ENCODE results near the gene LPCAT1. TPM values are rescaled to one million over a fixed set of nuclear protein-coding genes. Genes with fewer than 3 reads are reported as not detected.
"Not testable (repeated sequence)": the region's sequence is repeated elsewhere in the genome, so short reads cannot be mapped to it uniquely, and the experiment has no call there.

LPCAT1 gene
- total RNA-seq, 1 donor = 27.1 TPM

DNA sequence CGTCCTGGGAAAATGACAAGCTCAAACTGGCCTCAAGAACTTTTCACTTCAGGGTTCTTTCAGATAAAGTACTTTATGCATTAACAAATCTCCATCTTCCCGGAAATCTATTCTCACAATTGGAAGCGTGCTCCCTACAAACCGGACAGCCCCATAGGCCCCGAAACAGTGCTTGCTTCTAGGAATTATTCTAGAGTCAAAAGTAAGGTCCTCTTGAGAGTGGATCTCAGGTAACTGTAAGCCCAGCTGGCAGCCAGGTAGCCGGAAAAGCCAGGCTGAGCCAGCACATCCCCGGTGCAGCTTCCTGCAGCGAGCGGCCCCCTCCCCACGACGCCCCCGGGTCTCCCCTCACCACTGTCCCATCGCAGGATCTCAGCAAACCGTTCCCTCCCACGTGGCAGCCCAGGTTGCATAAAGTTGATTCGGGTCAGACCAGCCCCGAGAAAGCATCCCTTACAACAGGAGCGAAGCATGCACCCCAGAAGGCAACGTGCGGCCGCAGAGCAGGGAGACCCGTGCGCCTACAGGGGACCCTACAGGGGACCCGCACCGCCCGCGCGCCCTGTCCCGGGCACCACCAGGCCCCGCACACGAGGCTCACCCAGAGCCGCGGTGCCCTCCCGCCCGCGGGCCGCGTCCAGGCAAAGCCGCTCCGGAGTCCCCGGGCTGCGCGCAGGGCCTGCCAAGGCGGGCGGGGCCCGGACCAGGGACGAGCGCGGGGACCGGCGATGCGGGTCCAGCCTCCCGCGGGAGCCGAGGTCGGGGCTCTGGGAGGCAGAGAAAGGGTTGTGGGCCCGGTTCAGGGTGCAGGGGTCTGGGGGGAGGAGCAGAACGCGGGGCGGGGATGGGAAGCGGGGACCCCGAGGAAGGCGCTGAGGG, 920 bp downstream of the LPCAT1 start:
- H3K27me3 ChIP-seq (ENCODE audit: insufficient read depth, low read length) = no peaks in the 10 kb centered on the region
- no peaks in the 10 kb centered on the region for H3K9me3 ChIP-seq (ENCODE audit: low read depth, low read length)
- H3K4me1 ChIP-seq (ENCODE audit: insufficient read depth, low read length) = peaks cover 38% of the 10 kb centered on the region
- peak overlapping the region; percentile 58 for H3K4me3 ChIP-seq (ENCODE audit: low read length)

DNA sequence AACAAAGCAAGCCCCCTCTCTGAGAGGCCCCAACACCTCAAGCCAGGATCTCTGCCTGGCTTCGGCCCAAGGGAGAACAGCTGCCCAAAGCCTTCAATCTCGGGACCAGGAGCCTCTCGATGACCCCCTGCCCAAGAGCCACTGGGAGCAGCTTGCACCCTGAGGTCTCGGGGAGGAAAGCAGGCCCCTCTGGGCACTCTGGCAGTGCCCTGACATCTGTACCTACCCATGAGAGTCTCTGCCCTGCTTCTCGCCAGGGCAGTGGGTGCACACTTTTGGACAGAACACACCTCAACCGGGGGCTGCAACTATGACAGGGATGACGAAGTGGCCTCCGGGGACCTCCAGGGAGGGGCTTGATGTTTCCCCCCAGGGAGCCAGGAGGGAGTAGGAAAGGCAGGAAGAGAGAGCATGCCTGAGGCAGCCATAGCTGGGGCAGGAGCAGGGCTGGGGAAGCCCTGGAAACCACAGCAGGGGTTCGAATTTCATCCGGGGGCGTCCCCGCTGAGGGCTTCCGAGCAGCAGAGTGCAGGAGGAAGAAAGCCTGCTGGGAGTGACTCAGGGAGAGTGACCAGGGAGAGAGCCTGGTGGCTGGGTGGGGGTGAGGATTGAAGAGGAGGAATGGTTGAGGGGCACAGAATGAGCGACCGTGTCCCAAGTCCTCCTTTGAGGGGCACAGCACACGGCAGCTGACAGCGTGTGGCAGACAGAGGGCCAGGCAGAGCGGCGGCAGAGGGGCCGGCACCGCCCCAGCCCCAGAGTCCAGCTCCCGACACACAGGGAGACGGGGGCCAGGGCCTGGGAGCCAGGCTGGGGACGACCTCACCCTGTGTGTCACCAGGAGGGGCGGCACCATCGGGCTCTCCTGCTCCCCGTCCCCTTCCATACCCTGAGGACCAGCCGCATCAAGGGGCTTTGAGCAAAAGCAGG, 1.8 kb downstream of the LPCAT1 start:
- H3K9me3 ChIP-seq (ENCODE audit: low read depth, low read length) = no peaks in the 10 kb centered on the region
- no peaks in the 10 kb centered on the region for H3K27me3 ChIP-seq (ENCODE audit: insufficient read depth, low read length)
- peak overlapping the region; percentile 58 for H3K4me3 ChIP-seq (ENCODE audit: low read length)
- H3K4me1 ChIP-seq (ENCODE audit: insufficient read depth, low read length) = peaks cover 47% of the 10 kb centered on the region

GRCh38 chr5:1520791-1521453, 2.8 kb downstream of the LPCAT1 start:
- no peak overlapping the region for H3K4me3 ChIP-seq (ENCODE audit: low read length)
- H3K9me3 ChIP-seq (ENCODE audit: low read depth, low read length) = no peaks in the 10 kb centered on the region
- H3K4me1 ChIP-seq (ENCODE audit: insufficient read depth, low read length) = peaks cover 57% of the 10 kb centered on the region
- no peaks in the 10 kb centered on the region for H3K27me3 ChIP-seq (ENCODE audit: insufficient read depth, low read length)

- H3K27me3 ChIP-seq (ENCODE audit: insufficient read depth, low read length) = no peaks in the 10 kb centered on the region
- H3K4me1 ChIP-seq (ENCODE audit: insufficient read depth, low read length) = peaks cover 63% of the 10 kb centered on the region
- H3K9me3 ChIP-seq (ENCODE audit: low read depth, low read length) = no peaks in the 10 kb centered on the region
- no peak overlapping the region for H3K4me3 ChIP-seq (ENCODE audit: low read length)
Measured at GRCh38 chr5:1519631-1520210, 4.0 kb downstream of the LPCAT1 start.

GRCh38 chr5:1517838-1518237, 5.9 kb downstream of the LPCAT1 start:
- Histone ChIP-seq H3K27me3 (ENCODE audit: insufficient read depth, low read length) (no peaks in the 10 kb centered on the region), H3K9me3 (ENCODE audit: low read depth, low read length) (no peaks in the 10 kb centered on the region), H3K4me1 (ENCODE audit: insufficient read depth, low read length) (peaks cover 75% of the 10 kb centered on the region), H3K4me3 (ENCODE audit: low read length) (no peak overlapping the region)

GRCh38 chr5:1516615-1517601, 6.9 kb downstream of the LPCAT1 start:
- Histone ChIP-seq H3K9me3 (ENCODE audit: low read depth, low read length) (no peaks in the 10 kb centered on the region), H3K4me1 (ENCODE audit: insufficient read depth, low read length) (peaks cover 65% of the 10 kb centered on the region), H3K27me3 (ENCODE audit: insufficient read depth, low read length) (no peaks in the 10 kb centered on the region), H3K4me3 (ENCODE audit: low read length) (no peak overlapping the region)

- peaks cover 60% of the 10 kb centered on the region for H3K4me1 ChIP-seq (ENCODE audit: insufficient read depth, low read length)
- H3K27me3 ChIP-seq (ENCODE audit: insufficient read depth, low read length) = no peaks in the 10 kb centered on the region
- H3K9me3 ChIP-seq (ENCODE audit: low read depth, low read length) = no peaks in the 10 kb centered on the region
- H3K4me3 ChIP-seq (ENCODE audit: low read length) = no peak overlapping the region
Measured at GRCh38 chr5:1515921-1516571, 7.7 kb downstream of the LPCAT1 start.

- no peaks in the 10 kb centered on the region for H3K9me3 ChIP-seq (ENCODE audit: low read depth, low read length)
- no peaks in the 10 kb centered on the region for H3K27me3 ChIP-seq (ENCODE audit: insufficient read depth, low read length)
- H3K4me1 ChIP-seq (ENCODE audit: insufficient read depth, low read length) = peaks cover 60% of the 10 kb centered on the region
- no peak overlapping the region for H3K4me3 ChIP-seq (ENCODE audit: low read length)
Measured at GRCh38 chr5:1515311-1515920, 8.3 kb downstream of the LPCAT1 start.

DNA sequence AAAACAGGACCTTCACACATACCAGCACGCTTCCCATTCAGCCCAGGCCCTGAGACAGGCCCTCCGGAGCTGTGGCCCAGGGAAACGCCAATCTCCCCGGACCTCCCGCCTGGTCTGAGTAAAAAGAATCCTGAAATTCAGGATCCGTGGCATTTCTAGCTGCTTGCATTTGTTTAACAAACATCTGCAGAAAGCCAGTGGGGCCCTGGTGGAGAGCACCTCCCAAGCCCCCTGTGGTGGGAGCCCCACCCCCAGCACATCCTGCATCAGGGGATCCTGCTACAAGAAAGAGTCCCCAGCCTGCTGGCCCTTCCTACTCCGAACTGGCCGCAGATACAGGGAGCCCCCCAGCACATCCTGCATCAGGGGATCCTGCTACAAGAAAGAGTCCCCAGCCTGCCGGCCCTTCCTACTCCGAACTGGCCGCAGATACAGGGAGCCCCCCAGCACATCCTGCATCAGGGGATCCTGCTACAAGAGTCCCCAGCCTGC, 8.9 kb downstream of the LPCAT1 start:
- H3K4me1 ChIP-seq (ENCODE audit: insufficient read depth, low read length) = peaks cover 55% of the 10 kb centered on the region
- not testable (repeated sequence) for H3K9me3 ChIP-seq (ENCODE audit: low read depth, low read length); H3K27me3 ChIP-seq (ENCODE audit: insufficient read depth, low read length); H3K4me3 ChIP-seq (ENCODE audit: low read length)

DNA sequence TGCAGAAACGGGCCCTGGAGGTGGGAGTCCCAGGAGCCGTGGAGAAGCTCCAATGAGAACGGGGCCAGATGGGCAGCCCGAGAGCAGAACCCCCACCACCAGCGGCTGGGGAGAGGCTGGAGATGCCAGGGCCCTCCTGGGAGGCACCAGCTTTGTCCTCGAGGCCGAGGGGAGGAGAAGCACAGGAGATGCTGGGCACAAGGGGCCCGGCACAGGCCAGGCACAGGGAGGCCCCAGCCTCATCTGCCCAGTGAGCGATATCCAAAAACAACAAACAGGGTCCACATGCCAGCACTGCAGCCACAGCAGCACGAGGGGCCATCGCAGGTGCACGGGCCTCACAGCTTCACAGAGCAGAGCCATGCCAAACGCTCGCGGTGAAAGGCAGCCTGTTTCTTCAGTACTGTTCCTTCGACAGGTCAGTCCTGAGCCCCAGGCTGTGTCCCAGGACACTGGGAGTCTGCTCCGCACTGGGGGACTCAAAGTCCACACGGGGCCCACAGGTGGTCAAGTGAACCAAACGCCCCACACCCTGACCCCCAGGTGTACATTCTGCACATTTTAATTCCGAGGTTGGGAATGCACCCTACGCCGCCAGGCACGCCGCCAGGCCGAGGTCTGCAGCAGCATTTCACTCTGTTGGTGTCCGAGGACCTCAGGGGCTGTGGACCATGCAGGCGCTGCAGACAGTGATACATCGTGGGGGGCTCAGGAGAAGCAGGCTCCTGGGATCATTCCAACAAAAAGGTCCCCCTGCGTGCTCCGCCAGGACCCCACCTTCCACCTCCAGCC, 9.5 kb downstream of the LPCAT1 start:
- no peak overlapping the region for H3K4me3 ChIP-seq (ENCODE audit: low read length)
- no peaks in the 10 kb centered on the region for H3K9me3 ChIP-seq (ENCODE audit: low read depth, low read length)
- H3K27me3 ChIP-seq (ENCODE audit: insufficient read depth, low read length) = no peaks in the 10 kb centered on the region
- H3K4me1 ChIP-seq (ENCODE audit: insufficient read depth, low read length) = peaks cover 50% of the 10 kb centered on the region

GRCh38 chr5:1513326-1514026, 10.3 kb downstream of the LPCAT1 start:
- Histone ChIP-seq H3K4me1 (ENCODE audit: insufficient read depth, low read length) (peaks cover 50% of the 10 kb centered on the region), H3K27me3 (ENCODE audit: insufficient read depth, low read length) (no peaks in the 10 kb centered on the region), H3K9me3 (ENCODE audit: low read depth, low read length) (no peaks in the 10 kb centered on the region), H3K4me3 (ENCODE audit: low read length) (no peak overlapping the region)
